Osteocyte (in vitro differentiated cells): ENCODE measurements around the gene CTTNBP2NL. TPM values are rescaled to one million over a fixed set of nuclear protein-coding genes. Genes with fewer than 3 reads are reported as not detected.

Experiments
- DNase-seq: peaks from one replicate; pipeline ENCODE4 v3.0.0; 2021; ENCODE audit warnings: mixed read lengths; ENCODE audit not compliant: unreplicated experiment; ENCODE audit errors: extremely low spot score
- H3K27ac Mint-ChIP-seq: one replicate; pipeline ENCODE4 v1.8.0; 2021; ENCODE audit warnings: mild to moderate bottlenecking, mixed read lengths; ENCODE audit not compliant: unreplicated experiment
- H3K27me3 Mint-ChIP-seq: one replicate; pipeline ENCODE4 v1.8.0; 2021; ENCODE audit warnings: mixed read lengths; ENCODE audit not compliant: unreplicated experiment
- H3K36me3 Mint-ChIP-seq: one replicate; pipeline ENCODE4 v1.8.0; 2021; ENCODE audit warnings: mixed read lengths; ENCODE audit not compliant: unreplicated experiment
- H3K4me1 Mint-ChIP-seq: one replicate; pipeline ENCODE4 v1.8.0; 2021; ENCODE audit warnings: mixed read lengths; ENCODE audit not compliant: unreplicated experiment
- H3K4me3 Mint-ChIP-seq: one replicate; pipeline ENCODE4 v1.8.0; 2021; ENCODE audit warnings: mild to moderate bottlenecking, moderate library complexity, mixed read lengths; ENCODE audit not compliant: unreplicated experiment
- H3K9me3 Mint-ChIP-seq: one replicate; pipeline ENCODE4 v1.8.0; 2021; ENCODE audit warnings: mixed read lengths; ENCODE audit not compliant: unreplicated experiment
- CTCF ChIP-seq: fragments of 200-600 bp; sonication (generic); IDR thresholded peaks from 2 replicates; pipeline ENCODE4 v1.5.0; 2021; ENCODE audit warnings: antibody characterized with exemption, mild to moderate bottlenecking, moderate library complexity
- total RNA-seq: library from RNA; stranded (reverse); gene quantifications from 2 replicates; pipeline ENCODE4 v1.2.1, GENCODE V29; 2021

The CTTNBP2NL gene
- total RNA-seq, 1 donor from 2014 or later: 50.6 TPM

DNA sequence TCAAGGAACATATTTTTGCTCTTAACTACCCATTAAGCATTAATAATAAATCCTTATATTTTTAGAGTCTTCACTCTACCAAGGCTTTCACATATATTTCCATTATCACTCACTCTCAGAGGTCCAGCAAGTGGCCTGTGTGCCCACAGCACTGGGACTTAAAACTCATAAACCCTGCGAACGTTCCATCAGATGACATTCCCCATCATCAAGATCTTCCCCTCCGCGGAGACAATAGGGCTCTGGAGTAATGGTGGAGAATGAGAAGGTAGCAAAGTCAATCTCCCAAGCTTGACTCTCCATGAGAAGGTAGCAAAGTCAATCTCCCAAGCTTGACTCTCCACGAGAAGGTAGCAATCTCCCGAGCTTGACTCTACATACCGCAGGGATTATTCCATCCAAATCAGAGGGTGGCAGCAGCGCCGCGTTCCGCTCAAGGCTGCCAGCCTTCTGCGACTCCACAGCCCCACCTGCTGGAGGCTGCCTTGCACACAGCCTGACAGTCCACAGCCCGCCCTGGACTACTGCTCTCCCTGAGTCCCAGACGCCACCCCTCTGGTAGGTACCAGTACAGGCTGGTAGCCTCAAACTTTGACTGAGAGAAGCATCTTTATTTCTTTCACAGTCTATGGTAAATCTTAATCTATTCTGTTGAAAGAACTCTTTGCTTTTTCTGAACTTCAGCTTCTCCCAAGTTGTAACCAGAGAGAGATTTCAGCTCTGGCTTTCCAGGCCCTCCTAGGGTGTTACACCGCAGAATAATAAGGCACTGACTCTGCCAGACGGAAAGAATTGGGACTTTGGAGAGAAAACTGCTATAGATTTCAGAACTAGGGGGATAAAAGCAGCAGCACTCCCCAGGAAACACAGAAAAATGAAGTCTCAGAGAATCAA lies 26.4 kb upstream of the CTTNBP2NL start:
- H3K9me3 Mint-ChIP-seq: no peaks in the 10 kb centered on the region
- no peak overlapping the region for H3K27ac Mint-ChIP-seq
- H3K4me1 Mint-ChIP-seq: peaks cover 1% of the 10 kb centered on the region
- no peak overlapping the region for H3K4me3 Mint-ChIP-seq
- peak; percentile 96 for DNase-seq
- peak; percentile 99 for TF ChIP-seq CTCF
- no peaks in the 10 kb centered on the region for H3K36me3 Mint-ChIP-seq
- H3K27me3 Mint-ChIP-seq: peaks cover 60% of the 10 kb centered on the region

- peaks cover 68% of the 10 kb centered on the region for H3K27me3 Mint-ChIP-seq
- DNase-seq: no peak
- no peaks in the 10 kb centered on the region for H3K9me3 Mint-ChIP-seq
- H3K4me1 Mint-ChIP-seq: peaks cover 1% of the 10 kb centered on the region
- H3K27ac Mint-ChIP-seq: no peak overlapping the region
- TF ChIP-seq CTCF: no peak
- no peaks in the 10 kb centered on the region for H3K36me3 Mint-ChIP-seq
- H3K4me3 Mint-ChIP-seq: no peak overlapping the region
Observed at GRCh38 chr1:112370996-112371395, 25.0 kb upstream of the CTTNBP2NL start.

GRCh38 chr1:112371775-112372174 lies 24.2 kb upstream of the CTTNBP2NL start:
- no peak for TF ChIP-seq CTCF
- Mint-ChIP-seq H3K36me3 (no peaks in the 10 kb centered on the region), H3K27ac (no peak overlapping the region), H3K4me3 (no peak overlapping the region), H3K9me3 (peaks cover under 1% of the 10 kb centered on the region), H3K4me1 (peaks cover 1% of the 10 kb centered on the region), H3K27me3 (peaks cover 73% of the 10 kb centered on the region)
- no peak for DNase-seq

DNA sequence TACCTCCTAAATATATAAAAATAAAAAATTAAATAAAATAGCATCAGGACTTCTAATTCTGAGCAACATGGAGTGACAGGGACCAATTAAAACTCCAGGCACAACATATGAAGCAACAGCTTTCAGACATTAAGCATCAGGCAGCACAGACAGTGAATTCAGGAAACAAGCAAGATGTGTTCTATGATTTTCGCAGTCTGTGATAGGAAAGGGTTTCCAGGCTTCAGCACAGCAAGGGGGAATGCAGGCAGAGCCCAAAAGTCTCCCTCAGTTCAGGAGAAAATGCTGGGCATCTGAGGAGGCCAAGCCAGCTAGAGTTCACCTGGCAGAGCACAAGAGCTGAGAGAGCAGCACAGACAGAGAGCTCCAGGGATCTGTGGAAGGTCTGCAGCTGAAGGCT lies 22.2 kb upstream of the CTTNBP2NL start:
- Mint-ChIP-seq H3K4me1 (peaks cover 1% of the 10 kb centered on the region), H3K27ac (no peak overlapping the region)

More for the DNA sequence above, 22.2 kb upstream of the CTTNBP2NL start:
- Mint-ChIP-seq H3K4me3 (no peak overlapping the region), H3K36me3 (no peaks in the 10 kb centered on the region), H3K9me3 (peaks cover 7% of the 10 kb centered on the region), H3K27me3 (peaks cover 73% of the 10 kb centered on the region)
- no peak for DNase-seq
- no peak for TF ChIP-seq CTCF
